Suppressor macrophage (primary cell): ENCODE results near the gene EFCAB7.
"Not testable (repeated sequence)": the region's sequence is repeated elsewhere in the genome, so short reads cannot be mapped to it uniquely, and the experiment has no call there.

Experiments
- DNase-seq, 4 experiments: peaks; one replicate each; pipeline ENCODE4 v3.0.0-alpha.2; 2020 to 2022

The EFCAB7 gene

DNA sequence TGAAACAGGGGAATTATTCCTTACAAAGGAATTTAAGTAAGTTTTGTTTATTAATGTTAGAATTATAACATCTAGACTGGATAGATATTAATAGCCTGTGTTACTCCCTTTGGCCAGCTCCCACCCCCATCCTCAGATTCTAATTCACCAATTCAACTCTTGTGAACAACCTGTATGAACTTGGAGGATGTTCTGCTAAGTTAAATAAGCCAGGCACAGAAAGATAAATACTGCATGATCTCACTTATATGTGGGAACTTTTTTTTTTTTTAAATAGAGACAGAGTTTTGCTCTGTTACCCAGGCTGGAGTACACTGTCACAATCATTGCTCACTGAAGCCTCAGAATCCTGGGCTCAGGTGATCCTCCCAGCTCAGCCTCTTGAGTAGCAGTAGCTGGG, 32.2 kb downstream of the EFCAB7 start:
- no peak for DNase-seq

DNA sequence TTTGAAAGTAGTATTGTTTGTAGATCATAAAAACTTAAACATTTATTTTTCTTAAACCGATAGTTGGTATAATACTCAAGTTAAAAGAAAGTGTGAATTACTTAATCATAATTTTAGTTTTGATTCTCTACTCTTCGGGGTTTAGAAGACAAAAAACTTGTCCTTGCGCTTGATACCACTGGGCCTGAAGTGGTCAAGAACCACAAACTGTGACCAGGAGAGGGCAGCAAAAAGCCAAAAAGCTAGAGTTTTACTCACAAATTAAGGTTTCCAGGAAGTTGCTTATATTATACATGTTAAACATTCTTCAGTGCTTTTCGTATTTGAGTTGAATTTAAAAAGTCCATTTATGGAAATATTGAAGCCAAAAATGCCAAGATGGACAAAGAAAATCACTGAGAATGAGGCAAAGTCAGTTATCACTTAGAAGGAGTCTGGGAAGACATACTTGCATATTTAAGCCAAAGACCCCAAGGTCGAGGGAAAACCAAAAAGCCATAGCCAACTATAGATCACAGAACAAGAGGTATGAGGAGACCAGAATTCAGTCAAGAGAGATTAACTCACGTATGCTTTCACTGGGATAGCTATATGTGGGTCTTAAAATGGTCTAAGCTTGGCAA, 34.2 kb downstream of the EFCAB7 start:
- DNase-seq, result peak; percentile 58 to 68 (median 64)

DNA sequence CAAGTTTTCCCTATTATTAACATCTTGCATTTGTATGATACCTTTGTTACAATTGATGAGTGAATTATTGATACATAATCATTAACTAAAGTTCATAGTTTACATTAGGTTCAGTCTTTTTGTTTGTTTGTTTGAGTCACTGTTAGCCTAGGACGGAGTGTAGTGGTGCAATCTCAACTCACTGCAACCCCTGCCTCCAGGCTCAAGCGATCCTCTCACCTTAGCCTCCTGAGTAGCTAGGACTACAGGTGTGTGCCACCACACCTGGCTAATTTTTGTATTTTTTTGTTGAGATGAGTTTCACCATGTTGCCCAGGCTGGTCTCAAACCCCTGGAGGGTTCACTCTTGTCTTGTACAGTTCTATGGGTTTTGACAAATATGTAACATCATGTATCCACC, 36.0 kb downstream of the EFCAB7 start:
- DNase-seq, result no peak

DNA sequence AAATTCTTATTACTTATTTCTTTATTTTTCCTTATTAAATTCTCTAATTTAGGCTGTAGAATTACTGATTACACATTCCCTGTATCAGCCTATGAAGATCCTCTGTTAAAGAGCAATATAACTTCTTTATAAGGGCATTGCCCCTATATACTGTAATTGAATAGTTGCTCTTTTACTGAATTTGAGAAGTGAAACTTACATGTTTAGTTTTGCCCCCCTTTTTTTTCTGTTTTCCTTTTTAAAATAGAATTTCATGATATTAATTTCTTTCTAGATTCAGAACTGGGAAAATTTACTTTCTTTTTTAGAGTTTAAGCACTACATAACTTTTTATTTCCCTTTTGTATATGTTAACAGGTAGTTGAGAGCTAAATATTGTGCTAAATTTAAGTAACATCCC, 40.4 kb downstream of the EFCAB7 start:
- no peak for DNase-seq

DNA sequence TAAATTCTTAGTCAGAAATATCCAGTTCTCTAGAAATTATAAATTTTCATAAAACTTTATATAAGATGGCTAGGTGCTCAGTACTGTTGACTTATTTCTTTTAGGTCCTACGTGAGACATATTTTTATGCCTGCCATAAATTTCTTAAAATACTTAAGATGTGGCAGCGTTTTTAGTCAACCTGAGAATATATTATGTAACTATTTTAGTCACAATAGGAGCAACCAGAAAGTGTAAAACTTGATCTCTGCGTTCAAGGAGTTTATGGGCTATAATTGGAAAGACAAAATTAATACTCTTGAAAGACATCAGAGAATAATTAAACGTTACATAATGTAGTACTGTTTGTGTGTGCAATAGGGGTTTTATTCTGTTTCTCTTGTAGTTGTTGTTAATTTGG, 45.7 kb downstream of the EFCAB7 start:
- no peak for DNase-seq

DNA sequence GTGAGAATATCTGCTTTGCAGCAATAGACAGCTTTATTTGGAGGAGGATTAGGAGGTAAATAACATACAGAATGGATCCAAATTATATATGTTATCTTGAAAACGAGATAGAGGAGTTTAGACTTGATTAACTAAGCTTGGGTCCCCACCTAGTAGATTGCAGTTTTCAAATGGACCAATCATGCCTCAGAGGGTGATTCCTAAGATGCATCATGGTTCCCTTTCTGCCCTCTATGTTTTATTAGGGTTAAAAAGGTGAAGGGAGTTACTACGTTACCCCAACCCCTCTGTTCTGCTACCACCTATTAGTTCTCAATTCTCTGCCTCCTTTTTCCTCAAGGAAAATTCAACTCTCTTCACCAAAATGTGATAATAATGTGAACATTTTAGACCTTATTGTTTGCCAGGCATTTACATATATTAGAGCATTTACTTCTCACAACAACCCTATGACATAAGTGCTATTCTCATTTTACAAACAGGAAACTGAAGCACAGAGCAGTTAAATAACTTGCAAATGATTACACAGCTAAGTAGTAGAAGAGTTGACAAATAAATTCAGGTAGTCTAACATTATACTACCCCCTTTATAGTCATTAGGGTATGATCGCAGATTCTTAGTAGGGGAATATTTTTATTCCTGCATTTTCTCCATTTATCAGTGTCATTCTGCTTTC, 46.5 kb downstream of the EFCAB7 start:
- DNase-seq, result no peak

DNA sequence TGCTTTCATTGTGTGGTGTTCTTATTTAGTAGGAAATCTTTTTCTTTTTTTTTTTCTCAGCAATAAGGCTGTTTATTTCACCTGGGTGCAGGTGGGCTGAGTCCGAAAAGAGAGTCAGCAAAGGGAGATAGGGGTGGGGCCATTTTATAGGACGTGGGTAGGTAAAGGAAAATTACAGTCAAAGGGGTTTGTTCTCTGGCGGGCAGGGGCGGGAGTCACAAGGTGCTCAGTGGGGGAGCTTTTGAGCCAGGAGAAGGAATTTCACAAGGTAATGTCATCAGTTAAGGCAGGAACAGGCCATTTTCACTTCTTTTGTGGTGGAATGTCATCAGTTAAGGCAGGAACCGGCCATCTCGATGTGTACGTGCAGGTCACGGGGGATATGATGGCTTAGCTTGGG, 49.4 kb downstream of the EFCAB7 start:
- not testable (repeated sequence) for DNase-seq

DNA sequence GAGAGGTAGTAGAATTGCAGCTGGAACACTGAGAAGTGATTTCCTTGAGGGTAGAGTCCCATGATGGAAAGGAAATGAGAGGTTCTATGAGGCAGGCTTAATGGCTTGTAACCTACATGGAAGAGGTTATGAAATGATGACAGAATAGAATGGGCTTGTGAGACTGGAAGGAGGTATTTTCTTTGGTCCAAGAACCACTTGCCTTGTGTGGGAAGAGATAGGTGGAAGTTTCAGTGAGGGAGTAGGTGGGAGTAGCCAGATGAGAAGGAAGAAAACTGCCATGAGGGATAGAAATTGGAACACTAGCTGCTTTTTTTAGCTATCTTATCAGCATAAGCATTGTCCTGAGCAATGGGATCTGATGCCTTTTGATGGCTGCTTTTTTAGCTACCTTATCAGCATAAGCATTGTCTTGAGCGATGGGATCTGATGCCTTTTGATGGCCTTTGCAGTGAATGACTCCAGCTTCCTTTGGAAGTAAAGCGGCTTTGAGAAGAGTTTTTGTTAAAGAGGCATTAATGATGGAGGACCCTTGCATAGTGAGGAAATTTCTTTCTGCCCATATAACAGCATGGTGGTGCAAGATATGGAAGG, 51.0 kb downstream of the EFCAB7 start:
- DNase-seq, result not testable (repeated sequence)

DNA sequence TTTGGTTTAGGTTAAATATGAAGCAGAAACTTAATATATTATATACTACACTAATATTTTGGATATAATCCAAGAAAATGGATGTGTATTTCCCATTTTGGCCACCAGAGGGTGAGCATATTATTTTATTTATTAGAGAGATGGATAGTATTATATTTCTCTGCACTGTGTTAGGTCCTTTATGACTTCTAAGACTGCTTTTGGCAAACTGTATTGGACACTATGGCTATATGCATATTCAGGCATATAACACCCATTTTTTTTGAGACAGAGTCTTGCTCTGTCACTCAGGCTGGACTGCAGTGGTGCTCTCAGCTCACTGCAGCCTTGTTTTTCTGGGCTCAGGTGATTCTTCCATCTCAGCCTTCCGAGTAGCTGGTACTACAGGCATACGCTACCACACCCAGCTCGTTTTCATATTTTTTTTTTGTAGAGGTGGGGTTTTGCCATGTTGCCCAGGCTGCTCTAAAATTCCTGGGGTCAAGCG, 52.1 kb downstream of the EFCAB7 start:
- peak; percentile 13 to 72 (median 56) for DNase-seq

DNA sequence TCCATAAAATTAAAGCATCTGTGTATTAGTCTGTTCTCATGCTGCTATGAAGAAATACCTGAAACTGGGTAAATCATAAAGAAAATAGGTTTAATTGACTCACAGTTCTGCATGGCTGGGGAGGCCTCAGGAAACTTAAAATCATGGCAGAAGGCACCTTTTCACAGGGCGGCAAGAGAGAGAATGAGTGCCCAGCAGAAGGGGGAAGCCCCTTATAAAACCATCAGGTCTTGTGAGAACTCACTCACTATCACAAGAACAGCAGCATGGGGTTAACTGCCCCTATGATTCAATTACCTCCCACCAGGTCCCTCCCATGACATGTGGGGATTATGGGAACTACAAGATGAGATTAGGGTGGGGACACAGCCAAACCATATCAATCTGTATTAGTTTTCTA, 63.0 kb downstream of the EFCAB7 start:
- DNase-seq, result peak in 2 of 4 experiments; percentile 5 to 8

DNA sequence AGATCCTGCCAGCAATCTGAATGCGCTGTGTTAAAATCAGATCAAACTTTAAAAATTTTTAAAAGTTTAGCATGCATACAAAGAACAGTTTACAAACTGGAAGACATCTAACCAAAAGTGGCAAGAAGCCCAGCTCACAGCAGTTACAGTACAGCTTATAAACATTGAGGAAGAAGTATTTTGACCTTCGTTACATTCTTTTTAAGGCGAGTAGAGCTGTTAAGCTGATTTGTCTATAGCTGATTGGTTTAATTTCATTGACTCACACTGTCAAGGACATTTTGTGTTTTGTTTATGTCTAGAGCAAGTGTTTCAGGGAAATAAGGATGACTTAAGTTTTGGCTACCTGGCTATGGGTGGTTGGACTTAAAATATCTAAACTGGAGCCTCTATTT, 66.8 kb downstream of the EFCAB7 start:
- DNase-seq, result no peak

DNA sequence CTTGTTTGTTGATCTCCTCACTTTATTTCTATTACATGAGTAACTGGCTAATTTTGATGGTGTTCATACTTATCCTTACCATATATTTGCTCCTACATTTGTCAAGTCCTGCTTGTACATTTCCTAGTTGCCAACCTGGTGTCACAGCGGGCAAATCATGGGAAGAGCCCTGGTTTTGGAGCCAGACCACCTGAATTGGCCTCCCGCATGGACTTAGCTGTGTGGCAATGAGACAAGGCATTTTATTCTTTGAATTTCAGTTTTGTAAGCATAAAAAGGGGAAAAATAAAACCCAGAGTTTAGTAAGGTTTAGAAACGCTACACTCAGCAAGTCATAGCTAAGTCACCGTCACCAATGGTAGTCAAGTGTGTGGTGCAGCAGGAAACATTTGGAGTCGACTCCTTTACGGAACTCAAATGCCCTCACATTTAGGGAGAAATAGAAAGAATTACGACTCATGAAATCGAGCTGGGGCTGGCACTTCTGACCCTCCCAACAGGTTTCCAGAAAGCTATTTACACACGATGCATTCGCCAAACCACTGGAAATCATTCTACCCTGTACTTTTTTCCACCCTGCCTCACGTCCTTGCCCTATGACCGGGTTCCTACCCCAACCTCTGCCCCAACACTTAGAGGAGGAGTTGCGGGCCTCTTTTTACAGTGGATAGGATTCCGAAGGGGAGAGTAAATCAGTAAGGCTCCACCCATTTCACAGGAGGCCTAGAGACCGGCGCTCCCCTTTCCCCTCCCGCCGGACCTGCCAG, 69.4 kb downstream of the EFCAB7 start:
- DNase-seq, result peak; percentile 14 to 52 (median 31)

DNA sequence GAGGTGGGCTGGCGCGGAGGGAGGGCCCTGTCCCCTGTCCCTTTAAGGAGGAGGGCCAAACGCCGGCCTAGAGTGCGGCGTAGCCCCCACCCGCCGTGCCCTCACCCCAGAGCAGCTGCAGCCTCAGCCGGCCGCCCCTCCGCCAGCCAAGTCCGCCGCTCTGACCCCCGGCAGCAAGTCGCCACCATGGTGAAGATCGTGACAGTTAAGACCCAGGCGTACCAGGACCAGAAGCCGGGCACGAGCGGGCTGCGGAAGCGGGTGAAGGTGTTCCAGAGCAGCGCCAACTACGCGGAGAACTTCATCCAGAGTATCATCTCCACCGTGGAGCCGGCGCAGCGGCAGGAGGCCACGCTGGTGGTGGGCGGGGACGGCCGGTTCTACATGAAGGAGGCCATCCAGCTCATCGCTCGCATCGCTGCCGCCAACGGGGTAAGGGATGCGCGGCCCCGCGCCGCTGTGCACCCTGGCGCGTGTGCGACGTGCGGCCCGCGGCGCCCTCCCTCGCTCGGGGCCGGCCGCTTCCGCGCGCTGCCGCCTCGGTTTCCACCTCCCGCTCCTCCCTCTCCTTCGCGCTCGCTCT, 70.1 kb downstream of the EFCAB7 start, which contains the start of gene PGM1:
TSS of gene PGM1 (plus strand) at position 109 of the 583 bp plus-strand sequence. CDS start at position 187, 78 bp downstream.
- peak; percentile 75 to 89 (median 76) for DNase-seq

DNA sequence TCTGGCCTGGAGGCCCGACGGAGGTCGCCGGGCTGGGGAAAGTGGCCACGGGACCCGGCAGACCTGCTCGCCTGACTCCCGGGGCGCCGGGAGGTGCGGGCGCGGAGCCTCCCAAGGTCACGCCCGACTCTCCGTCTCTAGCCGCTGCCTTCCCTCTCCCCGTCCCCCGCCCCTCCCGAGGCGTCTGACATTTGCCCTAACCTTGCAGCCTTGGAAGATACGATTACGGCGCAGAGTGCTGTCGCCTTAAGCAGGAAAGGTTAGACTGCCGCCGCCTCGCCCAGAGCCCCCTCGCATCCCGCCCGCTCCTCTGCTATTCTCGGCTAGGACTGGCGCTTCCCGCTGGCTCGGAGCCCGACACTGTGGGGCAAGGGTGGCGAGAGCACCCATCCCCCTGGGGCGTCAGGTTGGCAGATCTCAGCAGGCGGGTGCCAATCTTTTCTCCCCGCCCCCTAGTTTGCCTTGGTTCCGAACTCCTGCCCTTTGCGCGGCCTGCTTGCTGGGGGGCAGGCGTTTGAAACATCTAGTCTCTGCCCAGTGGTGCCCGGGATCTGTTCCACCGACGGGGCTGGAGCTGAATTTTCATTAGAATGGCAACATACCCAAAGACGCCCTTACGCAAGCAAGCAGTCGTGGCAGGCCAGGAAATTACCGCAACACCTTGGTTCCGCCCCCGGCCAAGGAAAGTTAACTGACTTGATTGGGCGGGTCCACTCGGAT, 70.7 kb downstream of the EFCAB7 start:
- DNase-seq, result peak; percentile 62 to 75 (median 70)

DNA sequence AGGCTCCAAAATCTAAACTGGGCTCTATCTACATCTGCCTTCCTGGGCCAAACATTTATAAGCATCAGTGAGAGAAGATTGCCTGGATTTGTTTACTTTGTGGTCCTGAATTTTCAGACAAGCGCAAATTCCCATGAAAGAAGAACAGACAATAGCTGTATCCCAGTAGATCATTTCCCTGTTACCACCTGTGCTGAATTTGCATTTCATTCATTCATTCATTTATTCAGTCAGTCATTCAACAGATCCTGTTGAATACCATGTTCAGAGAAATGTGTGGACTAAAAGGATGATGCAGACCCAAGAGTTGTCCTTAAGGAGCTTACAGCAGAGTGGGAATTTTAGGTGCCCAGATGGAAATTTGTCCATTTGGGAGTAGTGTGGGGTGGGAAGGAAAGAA, 72.1 kb downstream of the EFCAB7 start:
- DNase-seq, result no peak

DNA sequence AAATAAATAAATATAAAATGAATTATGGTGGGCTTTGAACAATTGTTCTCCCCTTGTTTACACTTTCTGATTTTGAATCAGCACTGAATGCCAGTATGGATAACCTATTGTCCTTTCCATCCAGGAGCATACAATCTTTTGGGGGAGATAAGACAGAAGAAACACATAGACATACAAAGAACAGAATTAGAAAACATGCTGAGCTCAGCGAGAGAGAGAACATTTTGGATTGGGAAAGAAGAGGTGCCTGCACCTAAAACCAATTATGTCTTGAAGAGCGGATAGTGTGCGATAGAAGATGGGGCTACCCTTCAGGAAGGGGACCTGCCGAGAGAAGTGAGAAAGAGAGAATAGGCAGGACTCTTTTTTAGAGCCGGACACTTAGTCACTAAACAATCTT, 76.5 kb downstream of the EFCAB7 start:
- no peak for DNase-seq

DNA sequence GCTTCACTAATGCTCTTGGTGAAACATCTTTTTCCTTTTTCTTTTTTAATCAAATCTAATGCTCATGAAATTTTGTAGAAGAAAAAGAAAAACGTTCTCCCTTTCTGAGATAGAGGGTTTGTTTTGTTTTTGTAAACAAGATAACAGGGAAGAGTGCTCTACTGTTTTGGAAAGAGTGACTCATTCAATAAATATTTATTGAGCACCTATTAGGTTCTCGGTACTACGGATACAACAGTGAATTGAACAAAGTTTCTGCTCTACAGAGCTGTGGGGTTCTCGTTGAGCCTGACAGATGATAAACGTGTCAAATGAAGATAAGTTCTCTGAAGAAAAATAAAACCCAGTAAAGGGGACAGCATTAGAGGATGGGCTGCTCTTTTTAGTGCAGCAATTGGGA, 76.9 kb downstream of the EFCAB7 start:
- no peak for DNase-seq

DNA sequence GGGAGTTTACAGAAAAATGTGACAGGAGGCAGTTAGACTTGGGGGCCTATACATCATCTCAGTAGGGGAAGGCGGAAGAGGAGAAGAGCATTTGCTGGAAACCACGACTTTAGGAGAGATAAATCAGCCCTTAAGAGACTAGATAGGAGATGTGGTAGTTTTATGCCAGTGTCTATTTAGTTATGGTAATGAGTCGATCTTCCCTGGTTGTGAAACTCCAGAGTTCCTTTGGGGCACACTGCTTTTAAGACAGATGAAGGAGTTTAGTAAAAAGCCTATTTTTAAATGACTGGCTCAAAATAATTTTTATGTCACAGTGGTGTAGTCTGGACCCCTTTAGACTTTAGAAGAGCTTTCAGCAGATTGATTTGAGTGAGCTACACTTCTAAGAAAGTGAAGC, 77.7 kb downstream of the EFCAB7 start:
- DNase-seq, result no peak

DNA sequence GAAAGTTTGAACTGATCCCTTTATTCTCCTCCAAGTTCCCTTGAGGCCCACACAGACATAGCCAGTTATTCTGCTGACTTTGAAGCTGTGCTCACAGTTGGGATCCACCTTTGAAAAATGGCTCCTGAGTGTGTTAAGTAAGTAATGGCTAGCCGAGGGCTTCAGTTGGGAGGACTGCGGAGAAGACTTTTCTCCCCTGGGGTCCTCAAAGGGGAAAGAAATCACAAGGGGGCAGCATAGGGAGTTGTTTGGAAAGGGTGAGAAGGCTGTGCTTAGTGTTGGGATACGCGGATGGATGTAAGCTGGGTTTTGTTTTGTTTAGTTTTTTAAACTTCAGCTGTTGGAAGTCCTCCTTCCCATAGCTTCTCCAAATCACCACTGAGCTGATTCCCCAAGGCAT, 78.1 kb downstream of the EFCAB7 start:
- no peak for DNase-seq

DNA sequence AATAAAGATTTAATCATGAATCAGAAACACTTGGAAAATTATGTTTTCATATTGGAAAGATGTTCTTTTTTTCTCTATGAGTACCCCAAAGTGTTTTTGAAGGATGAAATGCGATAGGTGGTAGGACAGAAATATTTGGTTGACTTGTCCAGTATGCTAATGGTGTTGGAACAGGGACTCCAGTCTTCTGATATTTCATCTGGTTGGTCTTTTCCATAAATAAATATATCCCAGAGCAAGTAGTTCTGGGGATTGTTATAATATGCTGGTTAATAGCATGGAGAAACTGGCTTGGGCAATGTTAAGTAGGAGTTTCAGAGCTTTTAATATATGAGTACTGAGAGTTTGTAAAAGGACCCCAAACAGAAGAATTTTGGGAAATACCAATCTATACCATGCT, 78.6 kb downstream of the EFCAB7 start:
- DNase-seq, result no peak

DNA sequence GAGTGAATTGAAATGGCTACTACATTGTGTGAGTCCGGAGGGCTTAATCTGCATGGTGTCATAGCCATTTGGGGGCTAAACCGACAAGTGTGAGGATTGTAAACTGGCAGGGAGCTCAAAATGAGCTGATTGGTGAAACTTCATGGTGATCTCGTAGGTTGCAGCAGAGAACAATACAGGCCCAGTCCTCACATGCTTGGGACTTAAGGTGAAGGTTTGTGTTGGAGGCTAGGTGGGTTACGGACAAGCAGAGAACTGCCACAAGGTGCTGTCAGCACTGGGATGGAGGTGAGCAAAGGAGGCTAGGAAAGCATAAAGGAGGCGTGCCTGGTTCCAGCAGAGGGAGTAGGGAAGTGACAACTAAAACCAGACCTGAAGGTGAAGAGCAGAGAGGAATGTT, 79.3 kb downstream of the EFCAB7 start:
- DNase-seq, result no peak

DNA sequence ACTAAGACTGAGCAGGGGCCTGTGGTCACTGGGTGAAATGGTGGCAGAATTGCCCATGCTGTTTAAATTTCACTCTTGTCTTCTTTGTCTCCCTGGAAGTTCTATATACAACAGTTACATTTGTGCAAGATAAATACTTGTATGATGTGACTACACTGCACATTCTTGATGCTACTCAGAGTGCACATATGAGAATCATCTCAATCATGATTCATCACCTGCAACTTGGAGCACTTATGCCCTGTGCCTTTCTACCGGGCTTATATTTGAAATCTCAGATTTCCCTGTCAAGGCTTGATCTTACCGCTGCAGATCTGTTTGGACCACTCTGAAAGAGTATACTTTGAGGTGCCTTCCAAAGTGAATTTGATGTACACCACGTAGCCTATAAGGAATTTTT, 80.5 kb downstream of the EFCAB7 start:
- no peak for DNase-seq
